ENCODE data around the gene SEMG2. TPM values are rescaled to one million over a fixed set of nuclear protein-coding genes. Genes with fewer than 3 reads are reported as not detected.

The SEMG2 gene, protein sequence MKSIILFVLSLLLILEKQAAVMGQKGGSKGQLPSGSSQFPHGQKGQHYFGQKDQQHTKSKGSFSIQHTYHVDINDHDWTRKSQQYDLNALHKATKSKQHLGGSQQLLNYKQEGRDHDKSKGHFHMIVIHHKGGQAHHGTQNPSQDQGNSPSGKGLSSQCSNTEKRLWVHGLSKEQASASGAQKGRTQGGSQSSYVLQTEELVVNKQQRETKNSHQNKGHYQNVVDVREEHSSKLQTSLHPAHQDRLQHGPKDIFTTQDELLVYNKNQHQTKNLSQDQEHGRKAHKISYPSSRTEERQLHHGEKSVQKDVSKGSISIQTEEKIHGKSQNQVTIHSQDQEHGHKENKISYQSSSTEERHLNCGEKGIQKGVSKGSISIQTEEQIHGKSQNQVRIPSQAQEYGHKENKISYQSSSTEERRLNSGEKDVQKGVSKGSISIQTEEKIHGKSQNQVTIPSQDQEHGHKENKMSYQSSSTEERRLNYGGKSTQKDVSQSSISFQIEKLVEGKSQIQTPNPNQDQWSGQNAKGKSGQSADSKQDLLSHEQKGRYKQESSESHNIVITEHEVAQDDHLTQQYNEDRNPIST
- total RNA-seq, result not detected in 2 replicates

DNA sequence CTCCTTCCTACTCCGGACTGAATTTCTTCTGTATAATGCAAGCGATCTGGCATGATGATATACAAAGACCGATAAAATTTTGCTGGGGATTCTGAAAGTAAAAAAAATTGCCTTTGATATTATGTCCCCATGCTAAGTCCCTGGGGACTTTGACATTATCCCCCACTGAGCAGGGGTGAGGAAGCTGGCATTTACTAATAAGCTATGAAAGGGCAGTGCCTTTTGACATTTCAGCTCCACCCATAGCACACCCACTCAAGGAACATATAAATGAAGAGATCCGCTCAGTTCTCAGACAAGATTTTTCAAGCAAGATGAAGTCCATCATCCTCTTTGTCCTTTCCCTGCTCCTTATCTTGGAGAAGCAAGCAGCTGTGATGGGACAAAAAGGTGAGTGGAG lies at the start of gene SEMG2:
SEMG2 (plus strand) TSS at position 298 of the 400 bp plus-strand sequence; CDS start at position 315, 17 bp downstream.

DNA sequence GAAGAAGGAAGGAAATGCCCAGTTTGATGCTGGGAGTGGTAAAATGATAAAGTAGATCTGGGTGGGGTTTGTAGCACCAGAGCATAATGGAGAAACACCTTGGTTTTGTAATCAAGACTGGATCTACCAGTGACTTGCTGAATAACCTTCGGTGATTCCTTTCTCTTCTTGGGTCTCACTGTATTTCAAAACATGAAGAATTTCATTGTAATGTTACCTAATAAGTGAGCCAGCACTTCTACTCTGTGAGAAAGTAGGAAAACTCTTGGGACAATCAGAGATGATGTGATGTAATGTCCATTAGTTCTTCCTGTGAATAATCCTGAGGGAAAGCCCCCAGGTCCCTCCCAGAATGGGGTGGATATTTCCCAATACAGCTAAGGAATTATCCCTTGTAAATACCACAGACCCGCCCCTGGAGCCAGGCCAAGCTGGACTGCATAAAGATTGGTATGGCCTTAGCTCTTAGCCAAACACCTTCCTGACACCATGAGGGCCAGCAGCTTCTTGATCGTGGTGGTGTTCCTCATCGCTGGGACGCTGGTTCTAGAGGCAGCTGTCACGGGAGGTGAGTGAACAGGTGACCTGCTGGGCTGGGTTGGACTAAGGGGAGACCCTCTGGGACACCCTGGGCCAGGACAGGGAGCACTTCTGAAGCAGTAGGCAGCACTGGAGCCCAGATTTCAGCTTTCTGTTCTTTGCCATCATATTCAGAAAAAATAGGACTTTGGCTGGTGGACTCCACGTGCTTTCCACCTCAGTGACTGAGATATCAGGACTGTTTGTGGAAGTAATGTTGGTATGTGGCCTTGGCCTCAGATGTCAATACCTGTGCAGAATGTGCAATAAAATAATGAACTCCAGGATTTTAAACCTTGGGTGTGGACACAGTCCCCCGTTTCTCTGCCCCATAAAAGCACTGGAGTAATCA lies 46.5 kb upstream of the SEMG2 start, which contains the start of gene PI3:
PI3 (plus strand) TSS at position 469 of the 931 bp plus-strand sequence; CDS start at position 490, 21 bp downstream.

DNA sequence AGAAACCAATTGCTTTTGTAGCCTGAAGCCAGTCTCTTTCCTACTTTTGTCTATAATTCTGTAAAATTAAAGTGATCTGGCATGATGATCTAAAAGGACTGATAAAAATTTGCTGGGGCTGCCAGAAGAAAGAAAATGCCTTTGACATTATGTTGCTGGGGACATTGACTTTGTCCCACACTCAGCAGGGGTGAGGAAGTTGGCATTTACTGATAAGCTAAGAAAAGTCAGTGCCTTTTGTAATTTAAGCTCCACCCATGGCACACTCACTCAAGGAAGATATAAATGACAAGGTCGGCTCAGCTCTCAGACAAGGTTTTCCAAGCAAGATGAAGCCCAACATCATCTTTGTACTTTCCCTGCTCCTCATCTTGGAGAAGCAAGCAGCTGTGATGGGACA lies 14.4 kb upstream of the SEMG2 start, which contains the start of gene SEMG1:
SEMG1 (plus strand) TSS at position 309 of the 400 bp plus-strand sequence; CDS start at position 330, 21 bp downstream.

DNA sequence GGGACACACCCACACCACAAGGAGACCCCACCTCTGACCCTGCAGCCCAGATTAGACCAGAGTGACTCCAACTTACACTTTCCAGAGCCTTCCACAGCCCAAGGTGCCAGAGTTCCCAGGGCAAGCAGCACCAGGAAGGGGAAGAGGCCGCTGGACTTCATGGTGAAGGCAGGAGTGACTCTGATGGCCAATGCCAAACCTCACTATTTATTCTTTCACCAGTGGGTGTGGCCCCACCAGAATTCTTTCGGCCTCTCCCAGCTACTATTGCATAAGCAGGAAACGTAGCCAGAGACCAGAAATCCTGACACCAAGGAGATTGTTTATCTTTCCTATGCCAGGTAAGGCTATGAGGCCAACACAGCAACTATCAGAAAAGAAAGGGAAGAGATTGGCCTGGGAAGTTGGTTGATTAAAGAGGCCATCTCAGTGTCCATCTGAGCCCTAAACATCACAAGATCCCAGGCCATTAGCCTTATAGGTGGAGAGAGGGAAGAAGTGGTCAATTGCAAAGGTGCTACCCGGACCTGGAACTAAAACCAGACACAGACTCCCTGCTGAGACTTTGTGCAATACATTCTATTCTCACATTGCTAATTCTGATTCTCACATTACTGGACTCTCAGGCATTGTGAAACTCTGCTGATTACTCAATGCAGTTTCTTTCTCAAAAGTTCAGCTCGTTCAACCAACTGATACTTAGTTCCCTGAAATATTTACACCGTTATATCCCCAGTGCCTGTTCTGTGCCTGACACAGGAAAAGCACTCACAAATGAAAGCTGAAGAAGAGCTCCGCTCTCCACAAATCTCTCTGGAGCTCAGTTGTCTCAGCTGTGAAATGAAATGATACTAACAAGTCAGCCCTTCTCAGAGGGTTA lies 33.5 kb downstream of the SEMG2 start, which contains the start of gene SLPI:
SLPI (minus strand) TSS at position 182 of the 880 bp plus-strand sequence; CDS start at position 161, 21 bp downstream.

Other genes with a start within 250 kb of the SEMG2 start
- 0.59 and 1.9 TPM in 2 replicates for gene KCNS1, start 120.2 kb upstream of the SEMG2 start, total RNA-seq
- not detected in 2 replicates for gene WFDC5, start 106.2 kb upstream of the SEMG2 start, total RNA-seq
- not detected in 2 replicates for gene WFDC12, start 96.9 kb upstream of the SEMG2 start, total RNA-seq
- not detected in 2 replicates for gene PI3, start 46.5 kb upstream of the SEMG2 start, total RNA-seq
- gene SEMG1, start 14.3 kb upstream of the SEMG2 start, total RNA-seq, result not detected in 2 replicates
- gene SLPI, start 33.2 kb downstream of the SEMG2 start, total RNA-seq, result not detected in 2 replicates
- gene RBPJL, start 85.5 kb downstream of the SEMG2 start, total RNA-seq, result not detected in 2 replicates
- gene MATN4, start 86.9 kb downstream of the SEMG2 start, total RNA-seq, result not detected in 2 replicates
- 138 and 172 TPM in 2 replicates for gene SDC4, start 127.1 kb downstream of the SEMG2 start, total RNA-seq
- gene SYS1, start 141.8 kb downstream of the SEMG2 start, total RNA-seq, result 18.5 and 23.5 TPM in 2 replicates
- not detected in 2 replicates for gene TP53TG5, start 157.0 kb downstream of the SEMG2 start, total RNA-seq
- gene DBNDD2, start 186.9 kb downstream of the SEMG2 start, total RNA-seq, result 0.30 and 1.2 TPM in 2 replicates
- gene PIGT, start 194.8 kb downstream of the SEMG2 start, total RNA-seq, result 27.6 and 40.4 TPM in 2 replicates
- not detected in 2 replicates for gene WFDC2, start 248.4 kb downstream of the SEMG2 start, total RNA-seq

Measured in smooth muscle cell of the umbilical artery (primary cell).